ENCODE measurements around the gene SNED1. TPM values are rescaled to one million over a fixed set of nuclear protein-coding genes. Genes with fewer than 3 reads are reported as not detected.

Gene SNED1
- total RNA-seq, 8 experiments from 2014 or later = 0.71 to 15.4 (median 2.8) TPM

- no peak overlapping the region for H3K4me3 ChIP-seq
- in situ Hi-C loops (cut with MboI; ENCODE audit: low pct_unique_long_range_greater_than_20kb in 2 of 9, low sequenced_read_pairs in 9 of 9, unreplicated experiment in 9 of 9) = no loop called here
- peaks cover 16 to 22% of the 10 kb centered on the region in 2 donors for H3K4me1 ChIP-seq (replicated peaks in 1 of 2)
- WGBS, 10 experiments = 33 to 100% (median 86%) methylated on average over 1 to 6 of the region's 24 CpGs; no CpG with 5 or more reads in 2 of the 10 experiments
- no peak overlapping the region for H3K27ac ChIP-seq
- no peak for ATAC-seq (replicated peaks in 6 of 8)
Observed at GRCh38 chr2:240995041-240996021, 3.1 kb upstream of the SNED1 start.

DNA sequence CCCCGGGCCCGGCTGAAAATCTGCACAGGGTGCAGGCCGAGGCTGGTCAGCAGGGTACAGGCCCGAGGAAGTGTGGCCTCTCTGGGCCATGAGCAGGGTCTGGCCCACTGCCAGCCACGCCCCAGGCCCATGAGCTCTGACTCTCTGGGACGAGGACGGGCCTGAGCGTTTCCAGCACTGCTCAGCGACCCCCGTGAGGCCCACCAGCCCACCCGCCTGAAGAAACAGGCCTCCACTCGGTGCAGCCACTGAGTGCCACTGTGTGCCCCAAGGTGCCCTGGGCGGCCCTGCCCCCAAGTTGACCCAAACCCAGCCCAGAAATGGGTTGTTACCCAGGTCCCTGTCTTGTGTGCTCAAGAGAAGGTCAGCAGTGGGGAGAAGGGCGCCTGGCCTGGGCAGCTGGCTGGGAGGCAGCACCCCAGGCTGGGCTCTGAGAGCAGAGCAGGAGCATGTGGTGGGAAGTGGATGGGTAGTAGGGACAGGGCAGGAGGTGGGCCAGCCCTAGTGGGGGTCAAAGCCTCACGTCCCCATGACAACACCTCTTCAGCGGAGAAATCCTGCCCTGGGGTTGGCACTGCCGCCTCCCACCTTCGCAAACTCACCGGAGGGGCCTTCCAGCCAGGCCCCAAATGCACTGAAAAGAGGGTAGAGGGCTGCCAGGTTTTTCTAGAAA lies 2.1 kb upstream of the SNED1 start:
- H3K4me3 ChIP-seq = no peak overlapping the region
- WGBS, 10 experiments = 62 to 100% (median 77%) methylated on average over 1 to 9 of the region's 19 CpGs; no CpG with 5 or more reads in 4 of the 10 experiments
- no peak for ATAC-seq (replicated peaks in 6 of 8)
- no peak overlapping the region for H3K27ac ChIP-seq
- in situ Hi-C loops (cut with MboI; ENCODE audit: low pct_unique_long_range_greater_than_20kb in 2 of 9, low sequenced_read_pairs in 9 of 9, unreplicated experiment in 9 of 9) = no loop called here
- H3K4me1 ChIP-seq (replicated peaks in 1 of 2) = peaks cover 12 to 20% of the 10 kb centered on the region in 2 donors

- WGBS, 10 experiments = 75 to 100% (median 83%) methylated on average over 1 to 6 of the region's 13 CpGs; no CpG with 5 or more reads in 7 of the 10 experiments
- Histone ChIP-seq H3K27ac (no peak overlapping the region), H3K4me1 (replicated peaks in 1 of 2) (peaks cover 7 to 15% of the 10 kb centered on the region in 2 donors), H3K4me3 (no peak overlapping the region)
- in situ Hi-C loops (cut with MboI; ENCODE audit: low pct_unique_long_range_greater_than_20kb in 2 of 9, low sequenced_read_pairs in 9 of 9, unreplicated experiment in 9 of 9) = no loop called here
- no peak for ATAC-seq (replicated peaks in 6 of 8)
Observed at GRCh38 chr2:240996834-240997140, 1.6 kb upstream of the SNED1 start.

- ATAC-seq (replicated peaks in 6 of 8) = peak in 1 of 8 experiments; percentile 1
- H3K27ac ChIP-seq = no peak overlapping the region
- peaks cover 2 to 12% of the 10 kb centered on the region in 2 donors for H3K4me1 ChIP-seq (replicated peaks in 1 of 2)
- 40 to 73% (median 60%) methylated on average over 1 to 8 of the region's 16 CpGs; no CpG with 5 or more reads in 3 of the 10 experiments for WGBS, 10 experiments
- in situ Hi-C loops (cut with MboI; ENCODE audit: low pct_unique_long_range_greater_than_20kb in 2 of 9, low sequenced_read_pairs in 9 of 9, unreplicated experiment in 9 of 9) = no loop called here
- no peak overlapping the region for H3K4me3 ChIP-seq
Observed at GRCh38 chr2:240997141-240997855, 1.1 kb upstream of the SNED1 start.

DNA sequence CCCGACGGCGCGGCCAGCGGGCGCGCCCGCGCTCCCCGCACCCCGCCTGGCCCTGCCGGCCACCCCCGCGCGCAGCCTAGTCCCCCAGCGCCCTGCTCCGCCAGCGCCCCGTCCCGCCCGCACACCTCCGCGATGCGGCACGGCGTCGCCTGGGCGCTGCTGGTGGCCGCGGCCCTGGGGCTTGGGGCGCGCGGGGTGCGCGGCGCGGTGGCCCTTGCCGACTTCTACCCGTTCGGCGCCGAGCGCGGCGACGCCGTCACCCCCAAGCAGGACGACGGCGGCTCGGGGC lies 232 bp downstream of the SNED1 start:
- WGBS, 10 experiments = no CpG with 5 or more reads among the region's 51 CpGs
- ATAC-seq (replicated peaks in 6 of 8) = peak in 6 of 8 experiments; percentile 13 to 57 (median 48)
- H3K27ac ChIP-seq = no peak overlapping the region
- in situ Hi-C loops (cut with MboI; ENCODE audit: low pct_unique_long_range_greater_than_20kb in 2 of 9, low sequenced_read_pairs in 9 of 9, unreplicated experiment in 9 of 9) = no loop called here
- H3K4me1 ChIP-seq (replicated peaks in 1 of 2) = peaks cover 0 to 12% of the 10 kb centered on the region in 2 donors
- peak overlapping the region; percentile 37 to 40 (median 38) for H3K4me3 ChIP-seq

DNA sequence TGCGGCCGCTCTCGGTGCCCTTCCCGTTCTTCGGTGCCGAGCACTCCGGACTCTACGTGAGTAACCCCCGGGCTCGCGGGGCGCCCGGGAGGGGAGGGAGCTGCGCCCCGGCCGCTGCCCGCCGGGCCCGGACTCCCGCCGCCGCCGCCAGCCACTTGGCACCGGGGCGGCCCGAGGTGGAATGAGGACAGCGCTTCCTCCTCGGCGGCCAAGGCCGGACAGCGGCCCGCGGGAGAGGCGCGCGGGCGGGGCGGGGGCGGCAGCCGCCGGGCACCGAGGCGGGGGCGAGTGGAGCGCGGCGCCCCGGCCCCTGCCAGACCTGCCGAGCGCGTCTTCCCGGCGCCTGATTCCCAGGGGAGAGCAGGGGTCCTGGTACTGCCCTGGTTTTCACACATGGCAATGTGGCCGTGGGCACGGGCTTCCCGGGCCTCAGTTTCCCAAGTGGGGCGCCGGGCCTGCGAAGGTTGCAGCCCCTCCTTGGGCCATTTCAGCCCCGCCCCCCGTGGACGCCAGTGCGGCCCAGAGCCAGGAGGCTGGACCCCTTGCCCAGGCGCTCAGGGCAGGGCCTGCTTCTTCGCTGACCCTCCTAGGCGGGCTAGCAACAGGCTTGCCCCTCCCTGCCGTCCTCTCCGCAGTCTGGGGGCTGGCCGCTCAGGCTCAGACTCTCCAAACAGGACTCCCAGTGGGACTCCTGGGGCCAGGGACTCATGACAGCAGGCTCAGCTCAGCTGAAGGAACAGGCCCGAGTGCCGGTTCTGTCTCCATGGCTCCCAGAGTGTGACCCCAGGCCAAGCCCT lies 775 bp downstream of the SNED1 start:
- Histone ChIP-seq H3K4me3 (peak overlapping the region; percentile 37 to 40 (median 38)), H3K27ac (no peak overlapping the region), H3K4me1 (replicated peaks in 1 of 2) (peaks cover 0 to 12% of the 10 kb centered on the region in 2 donors)
- in situ Hi-C loops (cut with MboI; ENCODE audit: low pct_unique_long_range_greater_than_20kb in 2 of 9, low sequenced_read_pairs in 9 of 9, unreplicated experiment in 9 of 9) = no loop called here
- WGBS, 10 experiments = 17 to 100% (median 20%) methylated on average over 1 to 3 of the region's 71 CpGs; no CpG with 5 or more reads in 7 of the 10 experiments
- peak in 5 of 8 experiments; percentile 0 to 11 (median 4) for ATAC-seq (replicated peaks in 6 of 8)

- in situ Hi-C loops (cut with MboI; ENCODE audit: low pct_unique_long_range_greater_than_20kb in 2 of 9, low sequenced_read_pairs in 9 of 9, unreplicated experiment in 9 of 9) = no loop called here
- Histone ChIP-seq H3K4me3 (no peak overlapping the region), H3K4me1 (replicated peaks in 1 of 2) (peaks cover 0 to 12% of the 10 kb centered on the region in 2 donors), H3K27ac (no peak overlapping the region)
- 67 to 100% (median 88%) methylated on average over 1 to 4 of the region's 19 CpGs; no CpG with 5 or more reads in 5 of the 10 experiments for WGBS, 10 experiments
- ATAC-seq (replicated peaks in 6 of 8) = no peak
Observed at GRCh38 chr2:240999873-241000541, 1.6 kb downstream of the SNED1 start.

GRCh38 chr2:241000831-241001321 lies 2.5 kb downstream of the SNED1 start:
- 60 to 100% (median 95%) methylated on average over 1 to 7 of the region's 9 CpGs; no CpG with 5 or more reads in 4 of the 10 experiments for WGBS, 10 experiments
- no peak for ATAC-seq (replicated peaks in 6 of 8)
- Histone ChIP-seq H3K27ac (no peak overlapping the region), H3K4me3 (no peak overlapping the region), H3K4me1 (replicated peaks in 1 of 2) (peaks cover 0 to 12% of the 10 kb centered on the region in 2 donors)
- in situ Hi-C loops (cut with MboI; ENCODE audit: low pct_unique_long_range_greater_than_20kb in 2 of 9, low sequenced_read_pairs in 9 of 9, unreplicated experiment in 9 of 9) = no loop called here

- no peak overlapping the region for H3K4me3 ChIP-seq
- ATAC-seq (replicated peaks in 6 of 8) = no peak
- 58 to 96% (median 83%) methylated on average over 3 to 8 of the region's 21 CpGs; no CpG with 5 or more reads in 4 of the 10 experiments for WGBS, 10 experiments
- in situ Hi-C loops (cut with MboI; ENCODE audit: low pct_unique_long_range_greater_than_20kb in 2 of 9, low sequenced_read_pairs in 9 of 9, unreplicated experiment in 9 of 9) = no loop called here
- H3K27ac ChIP-seq = no peak overlapping the region
- H3K4me1 ChIP-seq (replicated peaks in 1 of 2) = peaks cover 0 to 12% of the 10 kb centered on the region in 2 donors
Observed at GRCh38 chr2:241001413-241002274, 3.2 kb downstream of the SNED1 start.

DNA sequence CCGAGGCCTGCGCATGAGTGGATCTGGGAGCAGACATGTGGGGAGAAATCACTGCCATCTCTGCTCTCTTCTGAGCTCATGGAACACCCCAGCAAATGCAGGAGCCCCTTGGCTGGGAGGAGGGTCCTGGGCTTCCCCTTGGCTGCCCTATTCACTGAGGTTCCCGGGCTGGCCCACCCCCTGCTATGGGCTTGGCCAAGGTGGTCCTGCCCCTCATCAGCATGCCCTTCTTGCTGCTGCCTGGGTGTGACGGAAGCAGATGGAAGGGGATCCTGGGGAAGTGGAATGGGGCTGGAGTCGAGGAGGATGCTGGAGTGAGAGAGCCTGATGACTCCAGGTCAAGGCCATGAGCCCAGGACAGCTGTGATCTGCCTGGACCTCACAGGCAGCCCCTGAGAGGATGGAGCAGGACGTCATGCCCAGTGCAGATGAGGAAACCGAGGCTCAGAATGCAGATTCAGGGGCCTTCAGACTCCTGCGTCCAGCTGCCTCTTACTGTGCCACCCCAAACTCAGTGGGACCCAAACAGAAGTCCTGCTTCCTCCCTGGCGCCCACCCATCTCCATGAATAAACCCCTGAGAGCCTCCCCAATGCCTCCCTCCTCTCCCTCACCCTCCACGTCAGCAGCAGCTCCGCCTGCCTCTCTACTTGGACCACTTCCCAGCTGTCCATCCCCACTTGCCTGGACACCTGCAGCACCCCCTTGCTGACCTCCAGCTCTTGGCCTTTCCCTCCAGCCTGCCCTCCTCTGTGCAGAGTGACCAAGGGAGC lies 4.0 kb downstream of the SNED1 start:
- peaks cover 0 to 4% of the 10 kb centered on the region in 2 donors for H3K4me1 ChIP-seq (replicated peaks in 1 of 2)
- 57 to 100% (median 85%) methylated on average over 2 to 6 of the region's 11 CpGs; no CpG with 5 or more reads in 6 of the 10 experiments for WGBS, 10 experiments
- H3K4me3 ChIP-seq = no peak overlapping the region
- no peak overlapping the region for H3K27ac ChIP-seq
- no peak for ATAC-seq (replicated peaks in 6 of 8)
- in situ Hi-C loops (cut with MboI; ENCODE audit: low pct_unique_long_range_greater_than_20kb in 2 of 9, low sequenced_read_pairs in 9 of 9, unreplicated experiment in 9 of 9) = no loop called here

DNA sequence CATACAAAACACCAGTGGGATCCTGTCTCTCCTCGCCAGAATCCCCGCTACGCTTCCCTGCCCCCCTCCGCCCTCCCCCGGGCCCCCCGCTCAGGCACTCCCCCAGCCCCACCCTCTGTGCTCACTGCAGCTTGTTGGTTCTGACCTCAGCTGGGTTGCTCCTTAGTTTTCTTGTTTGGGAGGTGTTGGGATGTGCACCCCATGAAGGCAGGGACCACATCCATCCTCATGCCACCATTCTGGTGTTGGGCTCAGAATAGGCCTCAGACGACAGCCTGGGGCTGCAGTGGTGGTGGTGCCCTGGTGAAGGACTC lies 4.6 kb downstream of the SNED1 start:
- 100% methylated on average over 3 of the region's 7 CpGs; no CpG with 5 or more reads in 9 of the 10 experiments for WGBS, 10 experiments
- Histone ChIP-seq H3K4me3 (no peak overlapping the region), H3K27ac (no peak overlapping the region), H3K4me1 (replicated peaks in 1 of 2) (peaks cover 0 to 2% of the 10 kb centered on the region in 2 donors)
- in situ Hi-C loops (cut with MboI; ENCODE audit: low pct_unique_long_range_greater_than_20kb in 2 of 9, low sequenced_read_pairs in 9 of 9, unreplicated experiment in 9 of 9) = no loop called here
- ATAC-seq (replicated peaks in 6 of 8) = no peak
